ENCODE data around the gene LYSET. TPM values are rescaled to one million over a fixed set of nuclear protein-coding genes. Genes with fewer than 3 reads are reported as not detected.
A peak's percentile ranks its signal among the peaks of the same experiment; 100 is the strongest.

The LYSET gene
- total RNA-seq, 1 donor from 2014 or later, result 17.2 TPM

GRCh38 chr14:93214598-93214997, 29.5 kb downstream of the LYSET start:
- Mint-ChIP-seq H3K9me3 (no peaks in the 10 kb centered on the region), H3K4me1 (peaks cover under 1% of the 10 kb centered on the region), H3K36me3 (peaks cover 22% of the 10 kb centered on the region), H3K27me3 (ENCODE audit: insufficient read depth, low read depth) (no peaks in the 10 kb centered on the region), H3K4me3 (no peak overlapping the region), H3K27ac (no peak overlapping the region)
- Histone ChIP-seq H3K4me3 (no peak overlapping the region), H4K20me1 (ENCODE audit: low read depth) (no peaks in the 10 kb centered on the region), H3K4me2 (no peak overlapping the region), H3K4me1 (no peaks in the 10 kb centered on the region), H2AFZ (replicated peaks) (no peak overlapping the region), H3K9me3 (ENCODE audit: low read depth) (no peaks in the 10 kb centered on the region), H3F3A (ENCODE audit: low read depth) (no peaks in the 10 kb centered on the region), H3K27ac (no peak overlapping the region), H3K36me3 (peaks cover 18% of the 10 kb centered on the region), H3K9ac (no peak overlapping the region), H3K79me2 (ENCODE audit: low read depth) (peaks cover 11% of the 10 kb centered on the region), H3K27me3 (no peaks in the 10 kb centered on the region)
- TF ChIP-seq EZH2 (IDR thresholded peaks at IDR 0.05) (no peak), CTCF (IDR thresholded peaks at IDR 0.05) (no peak), EZH2phosphoT487 (IDR thresholded peaks at IDR 0.05) (no peak)
- DNase-seq (ENCODE audit: low spot score), result no peak

GRCh38 chr14:93219103-93219726, 34.1 kb downstream of the LYSET start:
- TF ChIP-seq EZH2 (IDR thresholded peaks at IDR 0.05) (no peak), CTCF (IDR thresholded peaks at IDR 0.05) (peak; percentile 71), EZH2phosphoT487 (IDR thresholded peaks at IDR 0.05) (no peak)
- H3K27ac Mint-ChIP-seq, result no peak overlapping the region
- H3K9ac ChIP-seq, result no peak overlapping the region

GRCh38 chr14:93220509-93220908, 35.4 kb downstream of the LYSET start:
- DNase-seq (ENCODE audit: low spot score), result no peak
- H3K36me3 ChIP-seq, result peaks cover 23% of the 10 kb centered on the region
- Mint-ChIP-seq H3K36me3 (peaks cover 34% of the 10 kb centered on the region), H3K27me3 (ENCODE audit: insufficient read depth, low read depth) (no peaks in the 10 kb centered on the region), H3K27ac (no peak overlapping the region), H3K9me3 (no peaks in the 10 kb centered on the region), H3K4me1 (no peaks in the 10 kb centered on the region), H3K4me3 (no peak overlapping the region)
- H4K20me1 ChIP-seq (ENCODE audit: low read depth), result no peaks in the 10 kb centered on the region
- TF ChIP-seq EZH2 (IDR thresholded peaks at IDR 0.05) (no peak), CTCF (IDR thresholded peaks at IDR 0.05) (no peak), EZH2phosphoT487 (IDR thresholded peaks at IDR 0.05) (no peak)
- H2AFZ ChIP-seq (replicated peaks), result no peak overlapping the region
- no peak overlapping the region for H3K27ac ChIP-seq
- no peaks in the 10 kb centered on the region for H3K9me3 ChIP-seq (ENCODE audit: low read depth)
- H3F3A ChIP-seq (ENCODE audit: low read depth), result no peaks in the 10 kb centered on the region
- no peaks in the 10 kb centered on the region for H3K27me3 ChIP-seq
- no peak overlapping the region for H3K9ac ChIP-seq
- H3K4me1 ChIP-seq, result no peaks in the 10 kb centered on the region
- no peak overlapping the region for H3K4me2 ChIP-seq
- no peak overlapping the region for H3K4me3 ChIP-seq
- H3K79me2 ChIP-seq (ENCODE audit: low read depth), result no peaks in the 10 kb centered on the region

More at GRCh38 chr14:93219103-93219726, 34.1 kb downstream of the LYSET start:
- Mint-ChIP-seq H3K9me3 (no peaks in the 10 kb centered on the region), H3K4me3 (no peak overlapping the region), H3K27me3 (ENCODE audit: insufficient read depth, low read depth) (no peaks in the 10 kb centered on the region), H3K4me1 (no peaks in the 10 kb centered on the region), H3K36me3 (peaks cover 32% of the 10 kb centered on the region)
- Histone ChIP-seq H3K27ac (no peak overlapping the region), H3K4me3 (no peak overlapping the region), H2AFZ (replicated peaks) (no peak overlapping the region), H3K36me3 (peaks cover 30% of the 10 kb centered on the region), H3F3A (ENCODE audit: low read depth) (no peaks in the 10 kb centered on the region), H3K27me3 (no peaks in the 10 kb centered on the region), H3K9me3 (ENCODE audit: low read depth) (no peaks in the 10 kb centered on the region), H4K20me1 (ENCODE audit: low read depth) (no peaks in the 10 kb centered on the region), H3K4me1 (no peaks in the 10 kb centered on the region), H3K79me2 (ENCODE audit: low read depth) (no peaks in the 10 kb centered on the region), H3K4me2 (no peak overlapping the region)
- DNase-seq (ENCODE audit: low spot score), result peak; percentile 76

Data from neural progenitor cell (in vitro differentiated cells).